HTR-8/SVneo (cell line): Measurements from ENCODE around the gene MTHFSD.

Source experiments
- DNase-seq: peaks from one replicate; pipeline ENCODE4 v3.0.0; 2011; ENCODE audit warnings: low spot score, mixed read lengths; ENCODE audit not compliant: insufficient read length
- FAIRE-seq: peaks from 2 replicates; lab custom pipeline; 2011; peaks lifted over from hg19 to GRCh38; lab: Jason Lieb, UNC

The MTHFSD gene

DNA sequence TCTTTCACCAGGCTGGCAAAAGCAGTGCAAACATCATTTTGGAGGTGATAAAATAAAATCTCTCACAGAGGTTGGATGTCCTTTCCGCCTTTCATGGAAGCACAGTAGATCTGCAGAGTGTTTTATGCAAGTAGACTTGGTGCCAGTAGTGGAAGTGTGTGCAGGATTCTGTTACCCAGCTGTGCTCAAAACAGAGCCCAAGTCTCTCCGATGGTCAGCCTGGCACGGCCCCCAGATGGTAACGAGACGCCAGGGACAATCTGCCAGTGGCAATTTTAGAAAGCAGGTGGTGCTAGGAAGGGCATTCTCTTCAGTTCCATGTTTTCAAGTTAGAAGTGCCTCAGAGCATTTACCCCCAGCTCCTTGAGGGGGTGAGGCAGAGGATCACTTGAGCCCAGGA lies 1.5 kb upstream of the MTHFSD start:
- FAIRE-seq = no peak
- no peak for DNase-seq

DNA sequence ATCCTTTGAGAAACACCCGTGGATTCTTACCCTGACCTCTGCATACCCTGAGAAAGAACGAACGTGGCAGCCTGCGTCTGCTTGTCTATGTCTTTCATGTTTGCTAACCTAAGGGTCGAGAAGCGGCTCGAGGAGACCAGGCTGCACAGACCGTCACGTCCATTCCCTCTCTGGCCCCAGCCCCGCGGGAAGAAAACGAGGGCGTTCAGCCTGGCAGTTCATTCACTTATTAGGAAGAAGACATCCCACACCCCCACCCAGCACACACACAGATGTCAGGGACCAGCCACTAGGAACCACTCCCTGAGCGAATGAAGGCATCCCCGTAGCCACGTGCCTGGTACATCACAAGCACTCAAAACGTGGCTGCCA lies 655 bp upstream of the MTHFSD start:
- DNase-seq = no peak
- FAIRE-seq = peak; percentile 42

DNA sequence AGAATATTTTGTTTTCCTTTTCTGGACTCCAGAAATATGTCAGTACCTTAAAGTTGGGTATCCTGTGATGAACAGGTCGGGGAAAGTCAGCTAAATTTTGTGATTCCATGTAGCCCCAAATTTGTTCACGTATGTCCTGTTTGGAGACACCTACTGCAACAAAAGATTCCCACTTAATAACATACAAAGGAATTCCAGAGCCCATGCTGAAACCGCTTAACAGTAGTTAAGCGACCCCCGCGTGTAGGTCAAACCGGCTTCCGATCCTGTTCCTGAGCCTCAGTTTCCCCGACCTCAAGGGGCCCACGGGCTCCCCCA lies 477 bp downstream of the MTHFSD start:
- FAIRE-seq = no peak
- DNase-seq = no peak

DNA sequence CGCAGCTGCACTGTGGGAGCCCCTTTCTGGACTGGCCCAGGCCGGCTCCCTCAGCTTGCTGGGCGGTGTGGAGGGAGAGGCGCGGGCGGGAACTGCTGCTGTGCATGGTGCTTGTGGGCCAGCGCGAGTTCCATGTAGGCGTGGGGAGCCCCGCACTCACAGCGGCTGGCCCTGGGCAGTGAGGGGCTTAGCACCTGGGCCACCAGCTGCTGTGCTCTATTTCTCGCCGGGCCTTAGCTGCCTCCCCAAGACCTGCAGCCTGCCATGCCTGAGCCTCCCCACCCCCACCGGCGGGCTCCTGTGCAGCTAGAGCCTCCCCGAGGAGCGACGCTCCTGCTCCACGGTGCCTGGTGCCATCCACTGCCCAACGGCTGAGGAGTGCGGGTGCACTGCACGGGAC lies 1.7 kb downstream of the MTHFSD start:
- DNase-seq (no peak), FAIRE-seq (no peak)

DNA sequence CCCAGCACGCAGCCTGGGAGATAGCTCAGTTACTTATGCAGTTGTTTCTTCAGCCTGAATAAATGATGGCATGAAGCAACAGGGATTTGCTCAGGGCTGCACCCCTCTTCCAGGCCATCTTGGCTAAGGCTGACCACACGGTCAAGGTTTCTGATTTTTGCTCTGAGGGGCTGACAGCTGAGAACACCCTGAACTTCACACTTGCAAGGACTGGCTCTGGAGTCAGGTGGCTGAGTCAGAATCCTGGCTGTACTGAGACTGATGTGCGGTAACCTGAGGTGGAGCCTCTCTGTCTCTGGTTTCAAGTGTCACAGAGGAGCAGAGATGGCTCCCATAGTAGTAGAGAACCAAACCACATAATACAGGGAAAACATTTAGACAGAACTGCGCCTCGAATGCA lies 4.8 kb downstream of the MTHFSD start:
- FAIRE-seq (no peak), DNase-seq (no peak)

DNA sequence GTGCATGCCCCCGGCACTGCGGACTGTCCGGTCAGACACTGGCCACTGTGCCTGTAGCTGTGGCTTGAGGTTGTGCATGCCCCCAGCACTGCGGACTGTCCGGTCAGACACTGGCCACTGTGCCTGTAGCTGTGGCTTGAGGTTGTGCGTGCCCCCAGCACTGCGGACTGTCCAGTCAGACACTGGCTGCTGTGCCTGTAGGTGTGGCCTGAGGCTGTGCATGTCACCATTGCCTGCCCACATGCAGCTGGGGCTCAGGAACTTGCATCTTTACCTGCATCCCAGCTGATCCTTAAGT lies 5.2 kb downstream of the MTHFSD start:
- FAIRE-seq (peak; percentile 42), DNase-seq (no peak)

DNA sequence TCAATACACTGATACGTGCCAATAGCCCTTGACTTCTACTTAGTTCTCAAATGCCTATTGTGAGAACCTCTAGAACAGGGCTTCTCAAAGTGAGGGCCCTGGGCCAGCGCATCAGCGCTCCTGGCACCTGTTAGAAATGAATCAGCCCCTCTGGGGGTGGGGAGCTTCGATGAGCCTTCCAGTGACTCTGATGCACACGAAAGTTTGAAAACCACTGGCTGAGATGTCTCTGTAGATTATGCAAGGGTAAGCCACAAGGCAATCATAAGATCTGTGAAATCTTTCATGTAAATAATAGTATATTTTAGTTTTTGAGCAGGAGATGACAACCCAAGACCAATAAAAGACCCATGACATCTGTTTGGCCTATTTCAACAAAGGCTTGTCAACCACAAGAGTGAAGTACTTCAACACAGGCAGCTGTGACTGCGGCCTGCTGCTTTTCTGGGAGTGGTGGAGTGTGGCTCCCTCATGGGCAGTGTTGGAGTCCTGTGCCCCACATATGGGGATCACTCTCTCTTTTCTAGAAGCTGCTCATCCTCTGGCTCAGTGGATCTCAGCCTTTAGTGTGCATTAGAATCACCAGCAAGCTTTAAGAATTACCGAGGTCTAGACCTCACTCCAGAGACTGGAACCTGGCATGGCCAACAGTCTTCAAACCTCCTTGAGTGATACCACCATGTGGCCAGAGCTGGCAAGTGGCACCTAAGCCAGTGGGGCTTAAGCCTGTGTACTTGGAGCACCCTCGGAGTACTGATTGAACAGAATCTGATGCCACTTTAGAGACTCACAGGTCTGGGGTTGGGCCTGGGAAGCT lies 5.8 kb downstream of the MTHFSD start:
- FAIRE-seq (no peak), DNase-seq (no peak)

DNA sequence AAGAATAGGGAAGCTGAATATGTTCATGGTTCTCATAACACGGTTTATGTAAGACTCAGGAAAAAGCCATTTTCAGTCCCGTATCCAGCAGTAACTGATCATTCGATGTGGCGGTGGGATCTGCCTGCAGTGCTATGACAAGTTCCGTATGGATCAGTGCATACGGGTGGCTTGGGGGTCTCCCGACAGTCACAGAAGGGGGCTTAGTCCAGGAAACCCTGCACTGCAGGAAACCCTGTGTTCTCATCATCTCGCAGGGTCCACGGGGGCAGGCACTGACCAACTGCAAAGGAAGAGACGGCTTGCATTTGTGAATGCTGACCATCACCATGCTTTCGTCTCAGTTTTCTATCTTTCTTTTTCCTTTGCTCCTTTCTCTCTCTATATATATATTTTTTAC lies 7.7 kb downstream of the MTHFSD start:
- FAIRE-seq (peak; percentile 4), DNase-seq (no peak)

DNA sequence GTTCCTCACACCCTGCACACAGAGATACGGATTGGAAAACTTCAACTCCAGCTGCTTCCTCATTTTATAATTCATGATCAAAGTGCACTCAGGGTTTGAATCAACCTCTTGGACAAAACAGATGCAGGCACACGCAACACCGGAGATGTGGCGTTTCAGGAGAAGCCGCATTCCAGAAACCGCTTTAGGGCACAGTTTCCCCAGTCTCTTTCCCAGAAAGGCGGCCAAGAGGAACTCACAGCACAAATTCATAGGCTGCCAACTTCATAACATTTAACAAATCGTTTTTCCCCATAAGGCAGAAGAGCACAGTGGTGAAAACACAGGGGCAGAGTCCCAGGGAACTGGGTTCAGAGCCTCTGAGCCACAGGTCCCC lies 8.4 kb downstream of the MTHFSD start:
- FAIRE-seq (no peak), DNase-seq (no peak)

DNA sequence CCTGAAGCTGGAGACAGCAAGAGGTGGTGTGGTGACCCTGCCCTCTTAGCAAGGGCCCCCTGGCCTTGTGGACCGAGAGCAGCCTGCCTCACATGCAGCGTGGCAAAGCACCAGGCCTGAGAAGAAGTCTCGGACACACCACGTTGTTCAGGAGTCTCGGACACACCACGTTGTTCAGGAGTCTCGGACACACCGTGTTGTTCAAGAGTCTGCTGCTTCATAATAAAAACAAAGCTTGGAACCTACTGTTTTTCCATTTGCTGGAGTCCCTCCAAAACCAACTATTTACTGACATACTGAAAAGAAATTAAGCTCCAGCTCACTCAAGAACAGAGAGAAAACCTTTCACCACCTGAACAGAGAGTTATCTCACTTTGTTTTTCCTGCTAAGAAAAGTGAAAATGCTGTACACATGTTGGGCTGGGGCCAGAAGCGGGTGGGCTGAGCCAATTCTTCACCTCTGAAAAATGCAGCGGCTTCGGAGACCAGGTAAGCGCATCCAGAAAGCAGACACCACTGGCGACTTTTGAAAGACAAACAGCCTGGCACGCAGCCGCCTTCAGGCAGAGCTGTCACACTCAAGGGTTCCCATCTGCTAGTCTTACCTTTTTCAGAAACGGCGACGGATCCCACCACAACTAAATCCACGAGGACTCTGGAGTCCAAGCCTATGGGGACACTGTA lies 8.9 kb downstream of the MTHFSD start:
- FAIRE-seq (no peak), DNase-seq (no peak)

DNA sequence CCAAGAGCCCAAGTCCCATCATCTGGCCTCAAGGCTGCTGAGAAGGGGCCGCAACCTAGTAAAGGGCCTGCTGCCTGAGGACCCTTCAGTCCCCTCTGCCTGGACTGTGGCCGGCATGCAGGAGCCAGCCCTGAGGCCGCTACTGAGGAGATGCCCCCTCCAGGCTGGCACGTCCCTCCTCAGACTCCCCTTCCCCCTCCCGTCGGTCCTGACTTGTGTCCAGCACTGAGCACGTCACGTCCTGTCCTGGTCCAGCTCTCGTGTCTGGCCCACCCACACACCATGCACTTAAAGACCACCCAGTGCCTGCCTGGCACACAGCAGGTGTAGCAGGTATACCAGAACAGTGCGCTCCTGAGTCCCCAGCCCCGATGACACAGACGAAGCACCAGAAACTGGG lies 9.6 kb downstream of the MTHFSD start:
- FAIRE-seq (no peak), DNase-seq (no peak)

DNA sequence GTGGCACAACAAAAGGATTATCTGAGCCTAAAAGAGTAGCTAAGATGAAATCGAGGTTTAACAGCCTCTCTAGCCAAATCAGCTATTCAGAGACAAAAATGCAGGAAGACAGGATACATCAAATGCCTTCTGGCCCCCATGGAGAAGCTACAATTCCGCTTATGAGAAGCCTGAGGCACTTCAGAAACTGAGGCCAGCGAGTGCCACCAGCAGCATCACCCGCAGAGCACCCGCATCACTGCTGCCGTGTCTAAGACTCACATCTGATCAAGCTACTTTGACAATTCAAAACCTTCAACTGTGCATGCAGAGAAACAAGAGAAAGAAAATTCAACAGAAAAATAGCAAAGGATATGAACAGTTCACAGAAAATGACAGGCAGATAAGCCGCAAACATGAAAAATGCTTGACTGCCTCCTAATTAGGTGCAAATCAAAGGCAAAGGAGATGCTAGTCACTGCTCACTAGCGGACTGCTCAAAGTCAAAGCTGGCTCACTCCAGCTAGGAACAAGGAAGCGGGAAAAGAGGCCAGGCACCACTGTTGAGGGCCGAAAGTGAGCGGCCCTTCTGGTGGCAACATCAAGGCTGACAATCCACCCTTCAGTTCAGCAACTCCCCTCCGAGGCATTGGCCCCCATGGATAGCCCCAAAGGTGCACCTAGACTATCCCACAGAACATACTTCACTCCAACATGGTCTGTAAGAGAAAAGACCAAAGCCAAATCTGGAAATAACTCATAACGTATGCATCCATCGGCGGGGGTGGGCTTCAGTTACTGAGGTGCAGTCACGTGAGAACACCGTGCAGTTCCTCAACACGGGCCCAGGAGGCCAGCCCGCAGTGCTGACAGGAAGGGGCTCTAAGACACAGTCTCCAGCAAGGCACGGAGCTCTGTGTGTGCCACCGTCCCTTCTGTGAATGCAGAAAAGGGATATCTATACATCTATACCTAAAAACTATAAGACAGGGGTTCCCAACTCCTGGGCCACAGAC lies 12.0 kb downstream of the MTHFSD start:
- FAIRE-seq (no peak), DNase-seq (no peak)

DNA sequence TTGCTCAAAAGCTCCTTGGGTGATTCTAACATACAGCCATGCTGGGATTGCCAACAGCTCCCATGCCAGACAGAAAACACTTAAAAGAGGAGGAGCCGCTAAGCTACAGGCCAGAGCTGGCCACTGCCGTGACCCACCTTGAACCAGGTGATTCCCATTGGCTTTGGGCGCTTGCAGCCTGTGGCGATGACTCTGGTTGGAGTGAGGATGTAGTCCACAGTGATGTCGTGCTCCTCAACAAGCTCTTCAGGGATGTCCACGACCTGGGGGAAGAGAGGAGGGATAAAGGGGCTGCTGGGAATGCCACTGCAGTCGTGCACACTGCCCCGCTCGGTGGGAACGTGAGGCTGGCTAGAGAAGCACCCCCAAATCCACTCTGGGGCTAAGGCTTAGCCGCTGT lies 13.5 kb downstream of the MTHFSD start:
- DNase-seq = no peak
- peak; percentile 40 for FAIRE-seq

DNA sequence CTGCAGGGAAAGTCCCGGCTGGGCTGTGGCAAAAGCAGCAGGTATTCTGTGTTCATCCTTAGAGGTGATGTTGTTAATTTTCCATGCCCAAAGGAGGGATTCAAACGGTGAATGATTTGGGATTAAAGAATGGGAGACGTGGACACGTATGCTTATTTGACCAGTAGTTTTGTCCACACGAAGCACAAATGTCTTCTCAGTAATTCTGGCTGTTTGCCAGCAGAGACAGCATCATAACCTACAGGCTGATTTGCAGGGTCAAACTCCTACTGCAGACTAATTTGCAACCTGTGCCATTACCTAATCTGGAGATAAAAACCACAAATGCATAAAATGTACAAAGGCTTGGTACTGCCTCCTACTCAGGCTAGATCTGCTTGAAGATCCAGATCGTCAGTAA lies 14.1 kb downstream of the MTHFSD start:
- no peak for DNase-seq
- peak; percentile 42 for FAIRE-seq

DNA sequence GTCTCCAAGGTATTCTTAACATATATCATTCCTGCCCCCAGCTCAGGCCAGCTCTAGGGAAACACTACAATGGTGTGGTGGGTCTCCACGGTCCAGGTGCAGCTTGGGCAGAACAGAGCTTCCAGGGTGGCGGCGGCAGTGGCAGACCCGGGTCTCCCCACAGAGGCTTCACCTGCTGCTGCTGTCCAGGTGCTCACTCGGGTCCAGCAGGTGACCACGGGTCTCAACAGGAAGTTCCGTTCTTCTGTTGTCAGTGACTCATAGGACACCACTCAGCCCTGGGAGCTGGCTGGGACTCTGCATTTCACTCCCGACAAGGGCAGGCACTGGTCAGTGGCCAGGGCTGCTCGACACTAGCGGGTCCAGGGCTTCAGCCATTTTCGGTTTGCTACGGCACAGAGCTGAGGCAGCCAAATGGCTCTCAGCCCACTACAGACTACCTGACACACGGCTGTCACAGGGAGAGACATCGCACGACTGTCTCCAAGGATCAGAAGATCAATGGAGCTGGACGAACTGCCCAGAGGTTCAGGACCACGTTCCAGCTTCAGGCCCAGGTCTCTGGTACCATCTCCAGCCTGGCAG lies 16.7 kb downstream of the MTHFSD start:
- no peak for DNase-seq
- FAIRE-seq = no peak

DNA sequence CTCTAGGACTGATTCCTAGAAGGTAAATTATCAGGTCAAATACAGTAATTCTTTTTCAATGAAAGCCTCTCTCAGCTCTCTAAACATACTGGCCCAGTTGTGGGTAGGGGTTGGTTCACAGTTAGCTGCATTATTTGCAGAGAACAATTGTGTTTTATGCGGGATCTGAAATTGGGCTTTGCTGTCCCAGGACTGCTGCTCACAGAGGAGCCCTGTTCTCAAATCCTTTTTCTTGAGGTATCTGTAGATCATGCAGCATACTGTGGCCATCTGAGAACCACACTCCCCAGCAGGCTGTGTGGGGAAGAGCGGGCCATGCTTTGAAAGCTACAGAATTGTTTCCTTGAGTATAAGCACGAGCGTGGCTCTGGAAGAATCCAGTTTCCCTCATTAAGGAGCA lies 17.5 kb downstream of the MTHFSD start:
- no peak for FAIRE-seq

DNA sequence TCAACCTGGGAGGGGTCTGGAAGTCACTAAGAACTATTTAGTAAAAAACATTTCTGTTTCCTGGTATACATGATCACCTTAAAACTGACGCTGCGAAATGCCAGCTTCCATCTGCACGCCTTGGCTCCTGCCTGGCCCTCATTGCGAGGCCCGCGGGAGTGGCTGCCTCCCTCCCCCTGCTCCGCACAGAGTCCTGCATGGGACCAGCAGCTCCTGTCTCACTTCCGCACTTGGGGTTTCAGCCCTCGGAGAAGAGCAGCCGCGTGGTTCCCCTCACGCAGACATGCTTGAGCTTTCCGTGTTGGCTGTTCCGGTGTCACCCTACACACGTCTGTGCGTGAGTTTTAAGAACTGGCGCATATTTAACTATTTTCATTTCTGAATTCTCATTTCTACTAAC lies 18.4 kb downstream of the MTHFSD start:
- FAIRE-seq = no peak
- no peak for DNase-seq

More for the DNA sequence above, 17.5 kb downstream of the MTHFSD start:
- DNase-seq = no peak

DNA sequence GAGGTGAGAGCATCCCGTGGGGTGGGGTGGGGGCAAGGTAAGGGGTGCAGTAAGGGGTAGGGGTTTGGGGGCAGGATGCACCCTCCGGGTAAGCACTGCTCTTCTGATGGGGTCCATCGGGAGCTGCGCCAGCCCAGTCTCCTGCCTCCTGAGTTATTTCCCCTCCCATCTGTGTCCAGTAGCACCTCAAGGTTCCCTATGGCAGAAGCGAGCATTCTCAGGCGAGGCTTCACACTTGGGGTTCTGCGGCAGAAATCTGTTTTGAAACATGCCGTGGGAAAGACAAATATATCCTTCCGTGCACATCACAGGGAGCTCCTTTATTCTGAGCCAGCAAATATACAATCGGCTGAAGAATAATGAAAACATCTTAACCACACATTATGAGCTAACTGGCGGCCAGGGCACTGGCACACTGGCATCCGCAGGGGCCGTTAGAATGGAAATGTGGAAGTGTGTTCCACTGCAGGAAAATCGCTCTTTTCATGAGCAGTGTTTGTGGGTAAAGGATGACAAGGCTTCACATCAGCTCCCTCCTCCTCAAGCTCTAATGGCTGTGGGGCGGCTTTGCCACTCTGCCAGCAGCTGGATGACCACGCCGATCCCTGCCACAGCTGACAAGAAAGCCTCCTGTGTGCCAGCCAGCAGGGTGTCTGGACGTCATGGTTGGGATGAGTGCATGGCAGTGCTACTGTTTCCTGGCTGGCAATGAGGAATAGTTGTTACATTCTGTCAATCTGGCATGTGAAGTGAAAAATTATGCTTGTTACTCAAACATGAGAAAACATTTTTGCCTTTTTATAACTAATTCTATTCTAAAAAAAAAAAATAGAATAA lies 20.0 kb downstream of the MTHFSD start:
- FAIRE-seq (no peak), DNase-seq (no peak)

DNA sequence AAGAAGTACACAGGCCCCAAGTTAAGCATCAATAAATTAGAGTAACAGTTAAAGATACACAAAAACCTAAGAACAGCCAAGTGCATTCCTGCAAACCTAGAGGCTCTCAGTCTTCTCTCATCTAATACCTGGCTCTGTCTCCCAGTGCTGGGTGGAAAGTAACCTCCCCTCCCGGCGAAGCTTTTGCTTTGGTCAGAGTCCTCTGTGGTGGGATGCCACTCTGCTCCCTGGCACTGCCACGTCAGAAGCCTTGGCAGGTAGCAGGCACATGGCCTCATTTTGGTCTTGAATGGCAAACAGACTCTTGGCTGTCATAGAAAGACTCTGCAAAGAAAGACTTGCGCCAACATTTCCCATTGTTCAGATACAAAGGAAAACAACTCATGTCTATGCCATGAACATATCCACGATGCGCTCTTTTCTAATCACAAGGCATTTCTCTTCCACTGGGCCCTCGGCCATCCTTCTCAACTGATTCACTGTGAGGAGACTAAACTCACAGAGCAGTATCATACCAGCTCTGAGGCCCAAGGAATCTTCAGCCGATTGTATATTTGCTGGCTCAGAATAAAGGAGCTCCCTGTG lies 21.2 kb downstream of the MTHFSD start:
- FAIRE-seq (peak; percentile 4), DNase-seq (no peak)

DNA sequence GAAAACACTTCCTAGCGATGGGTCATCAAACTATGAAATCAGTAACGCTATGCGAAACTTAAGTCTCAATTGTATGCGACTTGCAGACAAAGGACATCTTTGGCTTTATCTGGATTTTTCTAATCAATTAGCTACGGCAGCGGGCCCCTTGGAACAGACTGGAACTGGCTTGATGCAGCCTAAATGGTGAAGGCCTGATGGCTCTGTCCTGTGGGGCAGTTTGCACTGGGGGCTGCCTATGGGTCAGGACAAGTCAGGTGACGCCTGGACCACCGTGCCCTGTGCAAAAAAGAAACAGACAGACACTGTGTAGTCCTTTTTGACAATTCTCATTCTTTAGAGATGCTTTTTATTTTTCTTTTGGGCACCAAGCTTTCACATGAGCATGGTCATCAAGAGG lies 22.0 kb downstream of the MTHFSD start:
- DNase-seq (no peak), FAIRE-seq (no peak)
